HTR-8/SVneo (cell line): Measurements from ENCODE around the gene RPL37.
"Not testable (repeated sequence)": the region's sequence is repeated elsewhere in the genome, so short reads cannot be mapped to it uniquely, and the experiment has no call there.

ENCODE experiments used
- DNase-seq: peaks from one replicate; pipeline ENCODE4 v3.0.0; 2011; ENCODE audit warnings: low spot score, mixed read lengths; ENCODE audit not compliant: insufficient read length
- FAIRE-seq: peaks from 2 replicates; lab custom pipeline; 2011; peaks lifted over from hg19 to GRCh38; lab: Jason Lieb, UNC

RPL37 gene

DNA sequence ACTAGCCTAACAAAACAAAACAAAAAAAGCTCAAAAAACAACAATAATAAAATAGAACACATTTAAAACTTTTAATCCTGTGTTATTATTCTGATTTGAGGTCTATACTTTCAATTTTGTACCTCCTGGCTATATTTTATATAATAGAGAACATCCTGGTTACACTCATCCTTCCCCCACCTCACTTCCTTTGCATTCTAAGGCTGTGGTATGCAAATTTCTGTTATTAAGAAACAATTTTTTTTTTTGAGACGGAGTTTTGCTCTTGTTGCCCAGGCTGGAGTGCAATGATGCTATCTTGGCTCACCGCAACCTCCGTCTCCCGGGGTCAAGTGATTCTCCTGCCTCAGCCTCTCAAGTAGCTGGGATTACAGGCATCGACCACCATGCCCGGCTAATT, 3.1 kb upstream of the RPL37 start:
- no peak for DNase-seq
- no peak for FAIRE-seq

DNA sequence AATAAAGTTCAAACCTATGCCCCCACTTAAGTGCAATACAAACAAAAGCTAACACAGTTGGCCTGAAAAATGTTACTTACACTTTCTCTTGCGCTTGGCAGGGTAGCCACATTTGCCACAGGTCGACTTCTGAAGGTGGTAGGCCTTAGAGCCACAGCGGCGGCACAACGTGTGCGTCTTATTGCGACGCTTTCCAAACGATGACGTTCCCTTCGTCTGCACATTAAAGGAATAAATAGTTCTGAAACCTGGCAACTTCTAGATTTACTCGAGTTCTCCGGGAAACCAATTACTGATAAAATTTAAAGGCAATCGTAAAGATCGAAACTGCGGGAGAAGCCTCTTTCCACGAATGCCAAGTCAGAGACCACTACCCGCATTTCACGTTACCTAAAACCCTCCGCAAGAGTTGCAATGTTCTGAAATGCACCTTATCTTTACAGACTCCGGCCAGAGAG, 602 bp downstream of the RPL37 start:
- no peak for FAIRE-seq
- DNase-seq: no peak

DNA sequence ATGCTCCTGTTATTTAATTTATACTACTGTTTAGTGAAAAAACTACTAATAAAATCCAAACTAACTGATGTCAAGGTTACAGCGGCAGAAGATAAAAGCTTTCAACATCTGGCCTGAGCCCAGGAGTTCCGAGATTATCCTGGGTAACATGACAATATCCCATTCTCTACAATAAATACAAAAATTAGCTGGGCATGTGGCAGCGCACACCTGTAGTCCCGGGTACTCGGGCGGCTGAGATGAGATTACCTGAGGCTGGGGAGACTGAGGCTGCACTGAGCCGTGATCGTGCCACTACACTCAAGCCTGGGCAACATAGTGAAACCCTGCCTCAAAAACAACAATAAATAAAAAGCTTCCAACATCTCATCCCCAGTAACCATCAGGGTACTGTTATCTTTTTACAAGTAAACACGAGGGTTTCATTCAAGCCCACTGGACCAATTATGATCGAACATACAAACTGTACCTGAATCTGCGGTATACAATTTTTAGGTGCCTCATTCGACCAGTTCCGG, 1.3 kb downstream of the RPL37 start:
- no peak for FAIRE-seq
- DNase-seq: no peak

- no peak for FAIRE-seq
These were observed 2.7 kb downstream of the RPL37 start for GRCh38 chr5:40832345-40832744.

DNA sequence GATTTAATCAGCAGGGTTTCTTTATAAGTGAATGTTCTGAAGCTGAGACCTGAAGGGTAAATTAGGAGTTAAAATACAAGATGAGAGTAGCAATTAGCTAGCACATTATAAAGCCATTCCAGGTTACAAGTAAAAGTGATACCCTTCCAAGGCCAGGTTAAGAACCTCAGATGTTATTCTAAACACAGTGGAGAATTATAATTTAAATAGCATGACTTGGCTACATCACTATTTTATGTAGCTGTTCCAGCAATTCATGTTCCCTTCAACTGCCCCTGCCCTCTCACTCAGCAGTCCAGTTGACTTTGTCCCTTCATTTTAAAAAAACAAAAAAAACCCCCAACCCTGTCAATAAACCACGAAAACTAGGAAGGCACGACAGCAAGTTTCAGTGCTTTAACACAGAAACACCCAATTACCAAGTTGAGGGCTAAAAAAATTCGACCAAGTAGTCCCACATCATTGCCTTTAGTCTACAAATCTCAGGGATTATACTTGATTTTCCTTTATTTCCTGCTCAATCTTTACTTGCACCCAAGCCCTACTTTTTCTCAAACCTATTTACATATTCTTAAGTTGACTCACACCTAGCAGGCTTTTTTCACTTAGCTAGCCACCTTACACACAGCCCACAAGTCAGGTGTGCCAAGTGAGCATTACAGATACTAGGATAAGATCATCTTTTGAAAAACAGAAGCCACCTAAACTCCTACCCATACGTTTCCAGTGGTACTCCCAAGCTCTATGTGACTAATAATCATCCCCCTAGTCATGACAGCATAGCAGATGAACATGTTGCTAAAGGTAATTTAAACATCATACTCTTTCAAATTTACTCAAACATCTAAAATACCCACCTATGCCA, 3.4 kb downstream of the RPL37 start:
- DNase-seq (no peak), FAIRE-seq (no peak)

More at GRCh38 chr5:40832345-40832744, 2.7 kb downstream of the RPL37 start:
- no peak for DNase-seq

GRCh38 chr5:40829748-40830533, 5.1 kb downstream of the RPL37 start:
- FAIRE-seq (no peak), DNase-seq (no peak)

- DNase-seq (no peak), FAIRE-seq (peak; percentile 9)
These were observed 6.0 kb downstream of the RPL37 start for GRCh38 chr5:40828690-40829661.

- no peak for FAIRE-seq
- DNase-seq: no peak
These were observed 6.9 kb downstream of the RPL37 start for GRCh38 chr5:40828021-40828631.

GRCh38 chr5:40827188-40827977, 7.6 kb downstream of the RPL37 start:
- DNase-seq (no peak), FAIRE-seq (no peak)

DNA sequence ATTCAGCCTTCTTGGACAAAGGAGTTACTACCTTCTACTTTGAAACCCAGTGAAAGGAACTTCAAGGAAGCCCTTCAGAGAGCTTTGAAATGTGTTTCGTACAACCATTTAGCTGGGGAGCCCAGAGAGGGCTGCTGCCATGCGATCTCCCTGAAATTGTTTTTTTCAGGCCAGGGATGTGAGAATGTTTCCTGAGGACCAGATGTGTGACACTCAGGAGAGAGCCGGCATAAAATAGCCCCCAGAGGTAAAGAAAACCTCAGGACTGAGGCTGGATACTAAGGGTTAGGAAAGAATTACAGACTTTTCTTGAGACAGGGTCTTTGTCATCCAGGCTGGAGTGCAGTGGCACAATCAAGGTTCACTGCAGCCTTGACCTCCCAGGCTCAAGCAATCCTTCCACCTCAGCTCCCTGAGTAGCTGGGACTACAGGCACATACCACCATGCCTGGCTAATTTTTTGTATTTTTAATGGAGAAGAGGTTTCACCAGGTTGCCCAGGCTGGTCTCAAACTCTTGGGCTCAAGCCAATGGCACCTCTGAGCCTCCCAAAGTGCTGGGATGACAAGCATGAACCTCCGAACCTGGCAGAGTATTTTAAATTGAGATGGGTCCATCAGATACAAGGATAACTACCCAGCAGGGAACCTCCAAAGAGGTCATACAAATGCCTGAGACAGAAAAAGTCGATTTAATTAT, 8.4 kb downstream of the RPL37 start:
- FAIRE-seq: no peak

DNA sequence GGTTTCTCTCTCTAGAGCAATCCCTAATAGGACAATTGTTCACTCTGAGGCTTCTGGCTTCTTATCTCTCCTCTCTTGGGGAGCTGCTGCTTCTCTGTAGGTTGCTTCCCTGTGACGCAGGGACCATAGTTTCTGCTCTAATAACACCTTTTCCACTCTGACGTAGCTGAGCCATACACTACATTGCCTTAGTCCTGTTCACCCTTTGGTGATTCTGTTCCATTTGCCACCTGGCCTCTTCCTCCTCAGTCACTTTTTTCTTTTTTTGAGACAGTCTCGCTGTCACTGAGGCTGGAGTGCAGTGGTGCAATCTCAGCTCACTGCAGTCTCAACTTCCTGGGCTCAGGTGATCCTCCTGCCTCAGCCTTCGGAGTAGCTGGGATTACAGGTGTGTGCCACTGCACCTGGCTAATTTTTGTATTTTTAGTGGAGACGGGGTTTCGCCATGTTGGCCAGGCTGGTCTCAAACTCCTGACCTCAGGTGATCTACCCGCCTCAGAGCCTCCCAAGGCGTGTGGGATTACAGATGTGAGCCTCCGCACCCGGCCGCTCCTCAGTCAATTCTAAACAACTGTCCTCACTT, 9.5 kb downstream of the RPL37 start:
- peak; percentile 16 for FAIRE-seq

More for the DNA sequence above, 8.4 kb downstream of the RPL37 start:
- no peak for DNase-seq

GRCh38 chr5:40823459-40823858, 11.6 kb downstream of the RPL37 start:
- no peak for FAIRE-seq

More for the DNA sequence above, 9.5 kb downstream of the RPL37 start:
- not testable (repeated sequence) for DNase-seq

GRCh38 chr5:40813698-40814281, 21.2 kb downstream of the RPL37 start:
- no peak for DNase-seq
- FAIRE-seq: peak; percentile 38

More at GRCh38 chr5:40823459-40823858, 11.6 kb downstream of the RPL37 start:
- DNase-seq: no peak

DNA sequence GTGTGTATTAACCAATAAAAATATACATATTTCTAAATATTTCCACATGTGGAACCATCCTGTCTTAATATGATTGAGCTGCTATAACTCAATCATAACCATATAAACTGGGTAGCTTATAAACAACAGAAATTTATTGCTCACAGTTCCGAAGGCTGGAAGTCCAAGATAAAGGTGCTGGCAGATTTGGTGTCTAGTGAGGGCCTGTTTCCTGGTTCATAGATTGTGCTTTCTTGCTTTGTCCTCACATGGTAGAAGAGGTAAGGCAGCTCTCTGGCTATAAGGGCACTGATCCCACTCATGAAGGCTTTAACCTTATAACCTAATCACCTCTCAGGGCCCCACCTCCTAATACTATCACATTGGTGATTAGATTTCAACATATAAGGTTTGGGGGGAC, 22.9 kb downstream of the RPL37 start:
- FAIRE-seq: peak; percentile 49

GRCh38 chr5:40801771-40802562, 33.1 kb downstream of the RPL37 start:
- no peak for DNase-seq
- no peak for FAIRE-seq

More for the DNA sequence above, 22.9 kb downstream of the RPL37 start:
- DNase-seq: no peak

GRCh38 chr5:40799258-40799657, 35.8 kb downstream of the RPL37 start:
- DNase-seq: no peak
- FAIRE-seq: no peak
